Fibroblast of the aortic adventitia (primary cell): ENCODE measurements around the gene GPX7. TPM values are rescaled to one million over a fixed set of nuclear protein-coding genes. Genes with fewer than 3 reads are reported as not detected.

Experiments used
- DNase-seq: peaks from one replicate; pipeline ENCODE4 v3.0.0-alpha.2; 2010; ENCODE audit warnings: low read depth
- H3K4me3 ChIP-seq: 2 replicates; pipeline ENCODE4 v1.5.1; 2011; ENCODE audit warnings: low read depth, mild to moderate bottlenecking, control low read depth, low read length, moderate library complexity
- CTCF ChIP-seq: IDR thresholded peaks from 2 replicates; pipeline ENCODE4 v1.5.1; 2011; ENCODE audit warnings: mild to moderate bottlenecking, low read length, control low read depth, inconsistent platforms; ENCODE audit not compliant: insufficient read depth
- total RNA-seq: library from RNA; depleted of rRNA; stranded (reverse); fragments of >200 nt; gene quantifications from 2 replicates; pipeline ENCODE4 v1.2.3, GENCODE V29; 2012; ENCODE audit warnings: low replicate concordance

Gene GPX7
- total RNA-seq, 1 donor = 31.0 TPM

- no peak for DNase-seq
- TF ChIP-seq CTCF = no peak
- no peak overlapping the region for H3K4me3 ChIP-seq
Observed at GRCh38 chr1:52641307-52641706, 39.1 kb downstream of the GPX7 start.

- DNase-seq = no peak
- no peak overlapping the region for H3K4me3 ChIP-seq
- no peak for TF ChIP-seq CTCF
Observed at GRCh38 chr1:52645261-52645660, 43.1 kb downstream of the GPX7 start.

- TF ChIP-seq CTCF = no peak
Observed at GRCh38 chr1:52651904-52652303, 49.7 kb downstream of the GPX7 start.

GRCh38 chr1:52653207-52653849 is 51.2 kb downstream of the GPX7 start:
- H3K4me3 ChIP-seq = no peak overlapping the region
- no peak for TF ChIP-seq CTCF
- DNase-seq = no peak

More at GRCh38 chr1:52651904-52652303, 49.7 kb downstream of the GPX7 start:
- H3K4me3 ChIP-seq = no peak overlapping the region
- DNase-seq = no peak

- TF ChIP-seq CTCF = no peak
- no peak for DNase-seq
- no peak overlapping the region for H3K4me3 ChIP-seq
Observed at GRCh38 chr1:52654063-52654462, 51.9 kb downstream of the GPX7 start.

GRCh38 chr1:52657702-52658101 is 55.5 kb downstream of the GPX7 start:
- no peak for TF ChIP-seq CTCF
- no peak overlapping the region for H3K4me3 ChIP-seq
- no peak for DNase-seq

Other genes with a start within 250 kb of the GPX7 start
- gene CC2D1B, start 236.2 kb upstream of the GPX7 start, total RNA-seq = 25.5 and 26.4 TPM in 2 replicates
- 0.49 and 12.6 TPM in 2 replicates for gene ORC1, start 197.9 kb upstream of the GPX7 start, total RNA-seq
- gene PRPF38A, start 197.8 kb upstream of the GPX7 start, total RNA-seq = 8.7 and 12.4 TPM in 2 replicates
- 42.5 and 53.7 TPM in 2 replicates for gene TUT4, start 49.3 kb upstream of the GPX7 start, total RNA-seq
- not detected in 2 replicates for gene SHISAL2A, start 30.8 kb downstream of the GPX7 start, total RNA-seq
- 15.2 and 15.7 TPM in 2 replicates for gene COA7, start 96.0 kb downstream of the GPX7 start, total RNA-seq
- 36.7 and 59.7 TPM in 2 replicates for gene ZYG11B, start 124.1 kb downstream of the GPX7 start, total RNA-seq
- gene ZYG11A, start 240.4 kb downstream of the GPX7 start, total RNA-seq = 0.57 and 0.72 TPM in 2 replicates